Adrenal gland (tissue), 5 donors: ENCODE data around the gene ANKRD13A.

ENCODE experiments used
- POLR2A ChIP-seq, 2 donors: fragments of 450-650 bp; IDR thresholded peaks; one replicate each; pipeline ENCODE4 v1.6.1; 2017; ENCODE audit warnings: antibody characterized with exemption in 2 of 2, mild to moderate bottlenecking in 2 of 2, moderate library complexity in 1 of 2
- TF ChIP-seq, protein P1 (sequence below), 6 experiments: fragments of 450-650 bp in 4 of 6; fragments of 200-600 bp in 2 of 6; sonication (generic) in 1 of 6; IDR thresholded peaks; 1 replicate in 5 of 6; 2 replicates in 1 of 6; pipeline versions ENCODE4 v1.5.1 to v1.8.0; 2016 to 2021; ENCODE audit warnings: antibody characterized with exemption in 6 of 6, mild to moderate bottlenecking in 2 of 6, moderate library complexity in 1 of 6
- donor health status: DM: no; HTN: no; CAD: no.

- TF ChIP-seq, protein P1, sequence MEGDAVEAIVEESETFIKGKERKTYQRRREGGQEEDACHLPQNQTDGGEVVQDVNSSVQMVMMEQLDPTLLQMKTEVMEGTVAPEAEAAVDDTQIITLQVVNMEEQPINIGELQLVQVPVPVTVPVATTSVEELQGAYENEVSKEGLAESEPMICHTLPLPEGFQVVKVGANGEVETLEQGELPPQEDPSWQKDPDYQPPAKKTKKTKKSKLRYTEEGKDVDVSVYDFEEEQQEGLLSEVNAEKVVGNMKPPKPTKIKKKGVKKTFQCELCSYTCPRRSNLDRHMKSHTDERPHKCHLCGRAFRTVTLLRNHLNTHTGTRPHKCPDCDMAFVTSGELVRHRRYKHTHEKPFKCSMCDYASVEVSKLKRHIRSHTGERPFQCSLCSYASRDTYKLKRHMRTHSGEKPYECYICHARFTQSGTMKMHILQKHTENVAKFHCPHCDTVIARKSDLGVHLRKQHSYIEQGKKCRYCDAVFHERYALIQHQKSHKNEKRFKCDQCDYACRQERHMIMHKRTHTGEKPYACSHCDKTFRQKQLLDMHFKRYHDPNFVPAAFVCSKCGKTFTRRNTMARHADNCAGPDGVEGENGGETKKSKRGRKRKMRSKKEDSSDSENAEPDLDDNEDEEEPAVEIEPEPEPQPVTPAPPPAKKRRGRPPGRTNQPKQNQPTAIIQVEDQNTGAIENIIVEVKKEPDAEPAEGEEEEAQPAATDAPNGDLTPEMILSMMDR (IDR thresholded peaks at IDR 0.05) = no peak
- TF ChIP-seq POLR2A (IDR thresholded peaks at IDR 0.05) = peak in 1 of 2 donors; percentile 18
These were observed 40.0 kb downstream of the ANKRD13A start for GRCh38 chr12:110039085-110039807.
